B cell (primary cell): ENCODE results near the gene TRMO.

Experiments
- EZH2 ChIP-seq: IDR thresholded peaks from 2 replicates; pipeline ENCODE4 v1.6.1; 2012; ENCODE audit warnings: borderline replicate concordance, low read depth, mild to moderate bottlenecking, moderate library complexity, low read length; ENCODE audit not compliant: insufficient read depth, poor library complexity, severe bottlenecking
- TF ChIP-seq, protein P1 (sequence below): fragments of 200-600 bp; IDR thresholded peaks from one replicate; pipeline ENCODE4 v1.8.0; 2022; ENCODE audit warnings: antibody characterized with exemption, mild to moderate bottlenecking

GRCh38 chr9:97958812-97959511, 36.7 kb upstream of the TRMO start:
- TF ChIP-seq, protein P1, sequence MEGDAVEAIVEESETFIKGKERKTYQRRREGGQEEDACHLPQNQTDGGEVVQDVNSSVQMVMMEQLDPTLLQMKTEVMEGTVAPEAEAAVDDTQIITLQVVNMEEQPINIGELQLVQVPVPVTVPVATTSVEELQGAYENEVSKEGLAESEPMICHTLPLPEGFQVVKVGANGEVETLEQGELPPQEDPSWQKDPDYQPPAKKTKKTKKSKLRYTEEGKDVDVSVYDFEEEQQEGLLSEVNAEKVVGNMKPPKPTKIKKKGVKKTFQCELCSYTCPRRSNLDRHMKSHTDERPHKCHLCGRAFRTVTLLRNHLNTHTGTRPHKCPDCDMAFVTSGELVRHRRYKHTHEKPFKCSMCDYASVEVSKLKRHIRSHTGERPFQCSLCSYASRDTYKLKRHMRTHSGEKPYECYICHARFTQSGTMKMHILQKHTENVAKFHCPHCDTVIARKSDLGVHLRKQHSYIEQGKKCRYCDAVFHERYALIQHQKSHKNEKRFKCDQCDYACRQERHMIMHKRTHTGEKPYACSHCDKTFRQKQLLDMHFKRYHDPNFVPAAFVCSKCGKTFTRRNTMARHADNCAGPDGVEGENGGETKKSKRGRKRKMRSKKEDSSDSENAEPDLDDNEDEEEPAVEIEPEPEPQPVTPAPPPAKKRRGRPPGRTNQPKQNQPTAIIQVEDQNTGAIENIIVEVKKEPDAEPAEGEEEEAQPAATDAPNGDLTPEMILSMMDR = no peak
- no peak for TF ChIP-seq EZH2
